Measurements from ENCODE around the gene CHAMP1. TPM values are rescaled to one million over a fixed set of nuclear protein-coding genes. Genes with fewer than 3 reads are reported as not detected.
A peak's percentile ranks its signal among the peaks of the same experiment; 100 is the strongest.

Gene CHAMP1
- total and polyA plus RNA-seq, 2 donors (not counting 3 experiments of a cell fraction or from before 2014, with no cell fraction given), result 19.2 to 24.1 TPM

DNA sequence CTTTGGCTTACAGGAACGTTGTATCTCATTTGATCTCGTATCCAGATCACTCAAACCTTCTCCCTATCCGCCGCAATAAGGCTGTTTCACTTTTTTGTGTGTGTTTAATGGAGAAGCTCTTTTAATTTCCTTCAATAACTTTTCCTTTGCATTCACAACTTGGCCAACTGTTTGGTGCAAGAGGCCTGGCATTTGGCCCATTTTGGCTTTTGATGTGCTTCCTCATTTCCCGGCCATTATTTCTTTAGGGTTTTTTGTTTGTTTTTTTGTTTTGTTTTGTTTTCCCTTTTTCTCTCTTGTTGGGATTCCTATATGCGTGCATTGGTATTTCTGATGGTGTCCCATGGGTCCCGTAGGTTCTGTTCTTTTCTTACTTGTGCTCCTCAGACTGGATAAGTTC lies 39.0 kb upstream of the CHAMP1 start:
- no peaks in the 10 kb centered on the region for H3K79me2 ChIP-seq (ENCODE audit: control insufficient read depth, insufficient read depth, low read length)
- dilution Hi-C loops (cut with MboI; ENCODE audit: extremely low pct_ligation_motif_present, low sequenced_read_pairs), result no loop called here
- DNase-seq (ENCODE audit: low read depth, low spot score) (no peak), FAIRE-seq (no peak)
- H3K27ac ChIP-seq (ENCODE audit: insufficient read depth, low read depth, low read length), result no peak overlapping the region
- no TSS peak for BruUV-seq (replicated peaks)
- CTCF ChIA-PET, result no interaction called here
- no peak for TF ChIP-seq FOS (IDR thresholded peaks at IDR 0.05; ENCODE audit: borderline replicate concordance, insufficient read depth, low read length)
- TF ChIP-seq EZH2 (IDR thresholded peaks at IDR 0.05; ENCODE audit: borderline replicate concordance, low read depth, low read length, severe bottlenecking), result no peak
- TF ChIP-seq, protein P1, sequence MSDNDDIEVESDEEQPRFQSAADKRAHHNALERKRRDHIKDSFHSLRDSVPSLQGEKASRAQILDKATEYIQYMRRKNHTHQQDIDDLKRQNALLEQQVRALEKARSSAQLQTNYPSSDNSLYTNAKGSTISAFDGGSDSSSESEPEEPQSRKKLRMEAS (IDR thresholded peaks at IDR 0.05; ENCODE audit: insufficient read depth, insufficient read length), result no peak
- H3K36me3 ChIP-seq (ENCODE audit: control insufficient read depth in 2 of 2, extremely low read depth in 1 of 2, insufficient read depth in 2 of 2, low read length in 2 of 2), result peaks cover 8 to 9% of the 10 kb centered on the region in 2 experiments
- POLR2A ChIA-PET, result no interaction called here
- intact Hi-C loops (cut with micrococcal nuclease), result no loop called here
- H2AFZ ChIP-seq (ENCODE audit: low read depth, low read length), result no peak overlapping the region
- peaks cover under 1% of the 10 kb centered on the region for H3K4me1 ChIP-seq (ENCODE audit: control insufficient read depth, extremely low read depth, insufficient read depth, low read length)
- H4K20me1 ChIP-seq (replicated peaks; ENCODE audit: control insufficient read depth, extremely low read depth, insufficient read depth, low read length), result no peaks in the 10 kb centered on the region
- H3K4me3 ChIP-seq (replicated peaks in 1 of 3; ENCODE audit: insufficient read depth in 1 of 3, low read depth in 1 of 3, low read length in 3 of 3), result no peak overlapping the region
- H3K27me3 ChIP-seq (ENCODE audit: control insufficient read depth in 2 of 2, insufficient read depth in 2 of 2, low read length in 2 of 2), result no peaks in the 10 kb centered on the region
- no peaks in the 10 kb centered on the region for H3K9me3 ChIP-seq (replicated peaks; ENCODE audit: control insufficient read depth, insufficient read depth, low read length)
- no peak overlapping the region for H3K9ac ChIP-seq (replicated peaks; ENCODE audit: extremely low read depth, insufficient read depth, low read length)
- no peak overlapping the region for H3K4me2 ChIP-seq (ENCODE audit: insufficient read depth, low read length)
- H3K9me1 ChIP-seq (replicated peaks; ENCODE audit: control insufficient read depth, extremely low read depth, insufficient read depth, low read length), result no peaks in the 10 kb centered on the region

DNA sequence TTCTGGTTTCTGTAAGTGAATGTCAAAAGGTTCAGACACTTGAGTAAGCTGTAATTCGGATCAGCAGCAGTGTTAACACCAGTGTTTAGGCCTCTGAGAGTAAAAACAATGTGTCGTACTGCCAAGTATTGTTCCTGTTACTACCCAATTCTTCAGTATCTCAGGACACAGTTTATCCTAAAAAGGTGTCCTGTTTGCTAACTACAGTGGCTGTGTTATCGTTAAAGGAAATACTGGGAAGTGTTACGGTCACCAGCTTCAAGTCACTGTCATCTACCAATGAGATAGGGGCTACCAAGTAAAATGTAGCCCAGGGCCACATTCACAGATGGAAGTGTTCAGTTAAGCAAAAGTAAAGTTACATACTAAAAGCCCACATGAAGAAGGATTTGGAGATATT lies 35.2 kb upstream of the CHAMP1 start:
- H3K9me1 ChIP-seq (replicated peaks; ENCODE audit: control insufficient read depth, extremely low read depth, insufficient read depth, low read length), result no peaks in the 10 kb centered on the region
- no peak overlapping the region for H3K4me3 ChIP-seq (replicated peaks in 1 of 3; ENCODE audit: insufficient read depth in 1 of 3, low read depth in 1 of 3, low read length in 3 of 3)
- no peak overlapping the region for H3K9ac ChIP-seq (replicated peaks; ENCODE audit: extremely low read depth, insufficient read depth, low read length)
- H3K36me3 ChIP-seq (ENCODE audit: control insufficient read depth in 2 of 2, extremely low read depth in 1 of 2, insufficient read depth in 2 of 2, low read length in 2 of 2), result peaks cover 0 to 1% of the 10 kb centered on the region in 2 experiments
- CTCF ChIA-PET, result no interaction called here
- no peaks in the 10 kb centered on the region for H3K27me3 ChIP-seq (ENCODE audit: control insufficient read depth in 2 of 2, insufficient read depth in 2 of 2, low read length in 2 of 2)
- DNase-seq (ENCODE audit: low read depth, low spot score), result peak; percentile 25
- dilution Hi-C loops (cut with MboI; ENCODE audit: extremely low pct_ligation_motif_present, low sequenced_read_pairs) (no loop called here), intact Hi-C loops (cut with micrococcal nuclease) (no loop called here)
- no peak overlapping the region for H3K4me2 ChIP-seq (ENCODE audit: insufficient read depth, low read length)
- no TSS peak for BruUV-seq (replicated peaks)
- no peak for TF ChIP-seq POLR2A (IDR thresholded peaks at IDR 0.05; ENCODE audit: low read depth, low read length)
- TF ChIP-seq, protein P1 (IDR thresholded peaks at IDR 0.05; ENCODE audit: insufficient read depth, insufficient read length), result no peak
- no peak for TF ChIP-seq JUN (IDR thresholded peaks at IDR 0.05; ENCODE audit: borderline replicate concordance, insufficient read depth, insufficient read length, low read depth)
- no peak for TF ChIP-seq MYC (IDR thresholded peaks at IDR 0.05; ENCODE audit: low read depth, low read length)
- TF ChIP-seq, protein P2, sequence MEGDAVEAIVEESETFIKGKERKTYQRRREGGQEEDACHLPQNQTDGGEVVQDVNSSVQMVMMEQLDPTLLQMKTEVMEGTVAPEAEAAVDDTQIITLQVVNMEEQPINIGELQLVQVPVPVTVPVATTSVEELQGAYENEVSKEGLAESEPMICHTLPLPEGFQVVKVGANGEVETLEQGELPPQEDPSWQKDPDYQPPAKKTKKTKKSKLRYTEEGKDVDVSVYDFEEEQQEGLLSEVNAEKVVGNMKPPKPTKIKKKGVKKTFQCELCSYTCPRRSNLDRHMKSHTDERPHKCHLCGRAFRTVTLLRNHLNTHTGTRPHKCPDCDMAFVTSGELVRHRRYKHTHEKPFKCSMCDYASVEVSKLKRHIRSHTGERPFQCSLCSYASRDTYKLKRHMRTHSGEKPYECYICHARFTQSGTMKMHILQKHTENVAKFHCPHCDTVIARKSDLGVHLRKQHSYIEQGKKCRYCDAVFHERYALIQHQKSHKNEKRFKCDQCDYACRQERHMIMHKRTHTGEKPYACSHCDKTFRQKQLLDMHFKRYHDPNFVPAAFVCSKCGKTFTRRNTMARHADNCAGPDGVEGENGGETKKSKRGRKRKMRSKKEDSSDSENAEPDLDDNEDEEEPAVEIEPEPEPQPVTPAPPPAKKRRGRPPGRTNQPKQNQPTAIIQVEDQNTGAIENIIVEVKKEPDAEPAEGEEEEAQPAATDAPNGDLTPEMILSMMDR (IDR thresholded peaks at IDR 0.05; ENCODE audit: extremely low read depth in 1 of 2, insufficient read depth in 1 of 2, low read depth in 1 of 2, low read length in 2 of 2), result no peak
- TF ChIP-seq POLR2AphosphoS5 (IDR thresholded peaks at IDR 0.05; ENCODE audit: insufficient read depth, low read depth, low read length), result no peak
- no peak for TF ChIP-seq GATA2 (IDR thresholded peaks at IDR 0.05; ENCODE audit: insufficient read depth, insufficient read length, low read depth, low read length)
- no peak for TF ChIP-seq EZH2 (IDR thresholded peaks at IDR 0.05; ENCODE audit: borderline replicate concordance, low read depth, low read length, severe bottlenecking)
- TF ChIP-seq FOS (IDR thresholded peaks at IDR 0.05; ENCODE audit: borderline replicate concordance, insufficient read depth, low read length), result no peak
- H4K20me1 ChIP-seq (replicated peaks; ENCODE audit: control insufficient read depth, extremely low read depth, insufficient read depth, low read length), result no peaks in the 10 kb centered on the region
- H3K79me2 ChIP-seq (ENCODE audit: control insufficient read depth, insufficient read depth, low read length), result peaks cover 16% of the 10 kb centered on the region
- H3K4me1 ChIP-seq (ENCODE audit: control insufficient read depth, extremely low read depth, insufficient read depth, low read length), result peaks cover 9% of the 10 kb centered on the region
- no peak overlapping the region for H2AFZ ChIP-seq (ENCODE audit: low read depth, low read length)
- FAIRE-seq, result no peak
- H3K9me3 ChIP-seq (replicated peaks; ENCODE audit: control insufficient read depth, insufficient read depth, low read length), result no peaks in the 10 kb centered on the region
- no peak overlapping the region for H3K27ac ChIP-seq (ENCODE audit: insufficient read depth, low read depth, low read length)
- POLR2A ChIA-PET, result interaction anchor here (0.8 kb wide), 1 partner anchor 84 kb away, joined by 5 read pairs; no protein-coding TSS in a partner anchor

All from endothelial cell of umbilical vein (primary cell).